SU-DHL-6 (cell line): ENCODE measurements around the gene NOP53.

Source experiments
- EZH2phosphoT487 ChIP-seq: fragments of 200-600 bp; sonication (generic), shearing (Covaris generic); conservative IDR thresholded peaks from 2 replicates; pipeline ENCODE4 v1.6.1; 2018; ENCODE audit warnings: mild to moderate bottlenecking, antibody characterized with exemption, low read length, moderate library complexity, mixed read lengths
- TF ChIP-seq, protein P1 (sequence below): fragments of 200-600 bp; sonication (generic); IDR thresholded peaks from one replicate; pipeline ENCODE4 v1.5.1; 2017; ENCODE audit warnings: antibody characterized with exemption, mild to moderate bottlenecking, low read length, moderate library complexity; ENCODE audit not compliant: insufficient read depth, poor library complexity, severe bottlenecking

DNA sequence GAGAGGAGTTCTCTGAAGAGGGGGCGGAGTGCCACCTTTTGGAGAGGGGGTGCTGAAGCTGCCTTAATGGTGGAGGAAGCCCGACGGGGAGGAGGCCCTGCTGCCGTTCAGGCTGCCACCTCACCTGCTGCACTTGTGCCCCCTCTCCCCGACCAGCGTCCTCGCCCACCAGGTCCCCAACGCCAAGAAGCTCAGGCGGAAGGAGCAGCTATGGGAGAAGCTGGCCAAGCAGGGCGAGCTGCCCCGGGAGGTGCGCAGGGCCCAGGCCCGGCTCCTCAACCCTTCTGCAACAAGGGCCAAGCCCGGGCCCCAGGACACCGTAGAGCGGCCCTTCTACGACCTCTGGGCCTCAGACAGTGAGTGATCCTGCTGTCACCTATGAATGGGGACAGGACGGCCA is 5.4 kb downstream of the NOP53 start:
- TF ChIP-seq EZH2phosphoT487: no peak
- TF ChIP-seq, protein P1, sequence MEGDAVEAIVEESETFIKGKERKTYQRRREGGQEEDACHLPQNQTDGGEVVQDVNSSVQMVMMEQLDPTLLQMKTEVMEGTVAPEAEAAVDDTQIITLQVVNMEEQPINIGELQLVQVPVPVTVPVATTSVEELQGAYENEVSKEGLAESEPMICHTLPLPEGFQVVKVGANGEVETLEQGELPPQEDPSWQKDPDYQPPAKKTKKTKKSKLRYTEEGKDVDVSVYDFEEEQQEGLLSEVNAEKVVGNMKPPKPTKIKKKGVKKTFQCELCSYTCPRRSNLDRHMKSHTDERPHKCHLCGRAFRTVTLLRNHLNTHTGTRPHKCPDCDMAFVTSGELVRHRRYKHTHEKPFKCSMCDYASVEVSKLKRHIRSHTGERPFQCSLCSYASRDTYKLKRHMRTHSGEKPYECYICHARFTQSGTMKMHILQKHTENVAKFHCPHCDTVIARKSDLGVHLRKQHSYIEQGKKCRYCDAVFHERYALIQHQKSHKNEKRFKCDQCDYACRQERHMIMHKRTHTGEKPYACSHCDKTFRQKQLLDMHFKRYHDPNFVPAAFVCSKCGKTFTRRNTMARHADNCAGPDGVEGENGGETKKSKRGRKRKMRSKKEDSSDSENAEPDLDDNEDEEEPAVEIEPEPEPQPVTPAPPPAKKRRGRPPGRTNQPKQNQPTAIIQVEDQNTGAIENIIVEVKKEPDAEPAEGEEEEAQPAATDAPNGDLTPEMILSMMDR: no peak
